Endothelial cell of umbilical vein (primary cell): ENCODE data around the gene BSG. TPM values are rescaled to one million over a fixed set of nuclear protein-coding genes. Genes with fewer than 3 reads are reported as not detected.

Experiments used
- BruUV-seq: library from RNA; stranded (reverse); fragments of 400-500 nt; replicated peaks from 2 replicates; lab custom pipeline; 2021; lab: Mats Ljungman, UMichigan
- CTCF ChIA-PET: fragments of 300-600, 350-600 bp; sonication (Branson Sonifier 250); formaldehyde crosslinking; loops from one replicate; lab custom pipeline; 2021; ENCODE audit warnings: antibody characterized with exemption, inconsistent platforms; lab: Charles Lee
- POLR2A ChIA-PET: fragments of 300-600, 350-600 bp; sonication (Branson Sonifier 250); formaldehyde crosslinking; loops from one replicate; lab custom pipeline; 2021; ENCODE audit warnings: antibody characterized with exemption, inconsistent platforms; lab: Charles Lee
- DNase-seq: peaks from one replicate; pipeline ENCODE4 v3.0.0-alpha.2; 2011; ENCODE audit warnings: low read depth, low spot score
- FAIRE-seq: peaks from 2 replicates; lab custom pipeline; 2011; peaks lifted over from hg19 to GRCh38; lab: Jason Lieb, UNC
- H2AFZ ChIP-seq: 2 replicates; pipeline ENCODE4 v1.6.0; 2012; ENCODE audit warnings: low read depth, low read length, control low read depth, inconsistent platforms
- H3K27ac ChIP-seq: 2 replicates; pipeline ENCODE4 v1.5.1; 2011; ENCODE audit warnings: low read depth, mild to moderate bottlenecking, control low read depth, low read length, moderate library complexity; ENCODE audit not compliant: insufficient read depth
- H3K27me3 ChIP-seq, 2 experiments: 2 replicates each; pipeline versions ENCODE4 v1.6.0 to v1.6.1; 2011; ENCODE audit warnings: low read length in 2 of 2, mixed read lengths in 1 of 2; ENCODE audit not compliant: control insufficient read depth in 2 of 2, insufficient read depth in 2 of 2
- H3K36me3 ChIP-seq, 2 experiments: 2 replicates in 1 of 2; 3 replicates in 1 of 2; pipeline ENCODE4 v1.5.1; 2011; ENCODE audit warnings: low read length in 2 of 2, mild to moderate bottlenecking in 1 of 2, moderate library complexity in 1 of 2; ENCODE audit not compliant: control insufficient read depth in 2 of 2, insufficient read depth in 2 of 2; ENCODE audit errors: extremely low read depth in 1 of 2
- H3K4me1 ChIP-seq: 3 replicates; pipeline ENCODE4 v1.5.1; 2011; ENCODE audit warnings: mild to moderate bottlenecking, low read length; ENCODE audit not compliant: control insufficient read depth, insufficient read depth; ENCODE audit errors: extremely low read depth
- H3K4me2 ChIP-seq: 2 replicates; pipeline ENCODE4 v1.6.1; 2011; ENCODE audit warnings: low read length, control low read depth, mixed read lengths; ENCODE audit not compliant: insufficient read depth
- H3K4me3 ChIP-seq, 3 experiments: fragments of 200-600 bp in 1 of 3; sonication (generic), shearing (Covaris generic) in 1 of 3; replicated peaks in 1 of 3; 2 replicates each; pipeline ENCODE4 v1.5.1; 2011 to 2016; ENCODE audit warnings: control low read depth in 3 of 3, low read length in 3 of 3, mild to moderate bottlenecking in 2 of 3, inconsistent platforms in 1 of 3, low read depth in 1 of 3, moderate library complexity in 1 of 3; ENCODE audit not compliant: insufficient read depth in 1 of 3
- H3K79me2 ChIP-seq: 2 replicates; pipeline ENCODE4 v1.6.0; 2012; ENCODE audit warnings: low read length, inconsistent platforms; ENCODE audit not compliant: control insufficient read depth, insufficient read depth
- H3K9ac ChIP-seq: replicated peaks from 2 replicates; pipeline ENCODE3; 2011; ENCODE audit warnings: low read length, control low read depth; ENCODE audit not compliant: insufficient read depth; ENCODE audit errors: extremely low read depth
- H3K9me1 ChIP-seq: replicated peaks from 3 replicates; pipeline ENCODE4 v1.6.0; 2011; ENCODE audit warnings: mild to moderate bottlenecking, low read length; ENCODE audit not compliant: control insufficient read depth, insufficient read depth; ENCODE audit errors: extremely low read depth
- H3K9me3 ChIP-seq: replicated peaks from 2 replicates; pipeline ENCODE4 v1.5.1; 2012; ENCODE audit warnings: low read length, inconsistent platforms; ENCODE audit not compliant: control insufficient read depth, insufficient read depth
- H4K20me1 ChIP-seq: replicated peaks from 2 replicates; pipeline ENCODE3; 2011; ENCODE audit warnings: mild to moderate bottlenecking, low read length; ENCODE audit not compliant: control insufficient read depth, insufficient read depth; ENCODE audit errors: extremely low read depth
- EZH2 ChIP-seq: IDR thresholded peaks from 2 replicates; pipeline ENCODE4 v1.6.1; 2012; ENCODE audit warnings: borderline replicate concordance, low read depth, mild to moderate bottlenecking, moderate library complexity, low read length, inconsistent platforms; ENCODE audit not compliant: severe bottlenecking
- FOS ChIP-seq: IDR thresholded peaks from 2 replicates; pipeline ENCODE4 v1.6.1; 2011; ENCODE audit warnings: mild to moderate bottlenecking, low read length, moderate library complexity, borderline replicate concordance; ENCODE audit not compliant: insufficient read depth
- GATA2 ChIP-seq: IDR thresholded peaks from 2 replicates; pipeline ENCODE4 v1.7.0; 2011; ENCODE audit warnings: low read depth, mild to moderate bottlenecking, moderate library complexity, mixed read lengths, low read length; ENCODE audit not compliant: insufficient read length, insufficient read depth
- JUN ChIP-seq: IDR thresholded peaks from 2 replicates; pipeline ENCODE4 v1.6.1; 2011; ENCODE audit warnings: borderline replicate concordance, low read depth; ENCODE audit not compliant: insufficient read length, insufficient read depth
- MAX ChIP-seq: IDR thresholded peaks from 2 replicates; pipeline ENCODE4 v1.6.1; 2011; ENCODE audit not compliant: insufficient read depth, insufficient read length
- MYC ChIP-seq: IDR thresholded peaks from one replicate; pipeline ENCODE4 v1.6.1; 2011; ENCODE audit warnings: mild to moderate bottlenecking, low read depth, low read length
- POLR2A ChIP-seq: IDR thresholded peaks from 2 replicates; pipeline ENCODE4 v1.6.1; 2012; ENCODE audit warnings: low read depth, mild to moderate bottlenecking, control low read depth, low read length
- POLR2AphosphoS5 ChIP-seq: IDR thresholded peaks from 2 replicates; pipeline ENCODE4 v1.6.1; 2012; ENCODE audit warnings: low read depth, mild to moderate bottlenecking, control low read depth, low read length, moderate library complexity; ENCODE audit not compliant: insufficient read depth
- dilution Hi-C: fragments of 300-500 bp; cut with MboI; formaldehyde crosslinking; loops from one replicate; pipeline ENCODE4 v1.15.0; 2019; ENCODE audit warnings: low sequenced_read_pairs; ENCODE audit not compliant: extremely low pct_ligation_motif_present
- intact Hi-C: fragments of 100-400 bp; cut with micrococcal nuclease; formaldehyde crosslinking; loops from one replicate; pipeline ENCODE4 v1.10.0; 2022
- polyA plus RNA-seq, 4 experiments: library from polyadenylated mRNA; depleted of rRNA in 3 of 4; stranded (reverse) in 3 of 4; unstranded in 1 of 4; fragments of >200 nt; gene quantifications; 2 replicates each; pipeline versions ENCODE4 v1.2.1 to v1.2.3, GENCODE V29; 2011 to 2012; ENCODE audit warnings: missing spikeins in 1 of 4
- total RNA-seq: library from RNA; stranded (reverse); gene quantifications from 2 replicates; pipeline ENCODE4 v1.2.3, GENCODE V29; 2021
- TF ChIP-seq, protein P1 (sequence below), 2 donors: IDR thresholded peaks; 1 replicate in 1 of 2; 2 replicates in 1 of 2; pipeline ENCODE4 v1.5.1; 2011; ENCODE audit warnings: low read length in 2 of 2, mild to moderate bottlenecking in 2 of 2, moderate library complexity in 2 of 2, control low read depth in 1 of 2, inconsistent platforms in 1 of 2, low read depth in 1 of 2; ENCODE audit not compliant: insufficient read depth in 1 of 2; ENCODE audit errors: extremely low read depth in 1 of 2

The BSG gene
- total and polyA plus RNA-seq, 2 donors (not counting 3 experiments of a cell fraction or from before 2014, with no cell fraction given) = 485 to 661 TPM

- no peak for TF ChIP-seq MYC
- TF ChIP-seq JUN = no peak
- TF ChIP-seq, protein P1, sequence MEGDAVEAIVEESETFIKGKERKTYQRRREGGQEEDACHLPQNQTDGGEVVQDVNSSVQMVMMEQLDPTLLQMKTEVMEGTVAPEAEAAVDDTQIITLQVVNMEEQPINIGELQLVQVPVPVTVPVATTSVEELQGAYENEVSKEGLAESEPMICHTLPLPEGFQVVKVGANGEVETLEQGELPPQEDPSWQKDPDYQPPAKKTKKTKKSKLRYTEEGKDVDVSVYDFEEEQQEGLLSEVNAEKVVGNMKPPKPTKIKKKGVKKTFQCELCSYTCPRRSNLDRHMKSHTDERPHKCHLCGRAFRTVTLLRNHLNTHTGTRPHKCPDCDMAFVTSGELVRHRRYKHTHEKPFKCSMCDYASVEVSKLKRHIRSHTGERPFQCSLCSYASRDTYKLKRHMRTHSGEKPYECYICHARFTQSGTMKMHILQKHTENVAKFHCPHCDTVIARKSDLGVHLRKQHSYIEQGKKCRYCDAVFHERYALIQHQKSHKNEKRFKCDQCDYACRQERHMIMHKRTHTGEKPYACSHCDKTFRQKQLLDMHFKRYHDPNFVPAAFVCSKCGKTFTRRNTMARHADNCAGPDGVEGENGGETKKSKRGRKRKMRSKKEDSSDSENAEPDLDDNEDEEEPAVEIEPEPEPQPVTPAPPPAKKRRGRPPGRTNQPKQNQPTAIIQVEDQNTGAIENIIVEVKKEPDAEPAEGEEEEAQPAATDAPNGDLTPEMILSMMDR (IDR thresholded peaks at IDR 0.05; ENCODE audit: extremely low read depth in 1 of 2, insufficient read depth in 1 of 2, low read depth in 1 of 2, low read length in 2 of 2) = no peak
- TF ChIP-seq POLR2AphosphoS5 = no peak
- TF ChIP-seq POLR2A = no peak
- TF ChIP-seq FOS = no peak
- no peak for TF ChIP-seq EZH2
- no peak for TF ChIP-seq MAX
- TF ChIP-seq GATA2 = no peak
- Histone ChIP-seq H3K27me3 (no peaks in the 10 kb centered on the region), H3K27ac (no peak overlapping the region), H2AFZ (no peak overlapping the region), H3K9me3 (no peaks in the 10 kb centered on the region), H4K20me1 (no peaks in the 10 kb centered on the region), H3K4me3 (no peak overlapping the region), H3K4me1 (peaks cover 8% of the 10 kb centered on the region), H3K9me1 (no peaks in the 10 kb centered on the region), H3K36me3 (no peaks in the 10 kb centered on the region), H3K4me2 (no peak overlapping the region), H3K79me2 (no peaks in the 10 kb centered on the region), H3K9ac (no peak overlapping the region)
- DNase-seq (no peak), FAIRE-seq (no peak)
- POLR2A ChIA-PET = no interaction called here
- dilution Hi-C loops (no loop called here), intact Hi-C loops (no loop called here)
- CTCF ChIA-PET = interaction anchor here (1.6 kb wide), 1 partner anchor 24 kb away, joined by 6 read pairs; no protein-coding TSS in a partner anchor
- BruUV-seq = no TSS peak
These were observed 36.0 kb downstream of the BSG start for GRCh38 chr19:608155-609003.
